ENCODE data around the gene LAMA2. TPM values are rescaled to one million over a fixed set of nuclear protein-coding genes. Genes with fewer than 3 reads are reported as not detected.
A peak's percentile ranks its signal among the peaks of the same experiment; 100 is the strongest.

Gene LAMA2
- total RNA-seq, 2 experiments from 2014 or later = 0.26 TPM; not detected in 1

GRCh38 chr6:129446272-129447197 lies 563.6 kb downstream of the LAMA2 start:
- no peak for ATAC-seq
- ChIA-PET CTCF (interaction anchor here (0.7 kb wide), 1 partner anchor 53 kb away, joined by 3 read pairs; no protein-coding TSS in a partner anchor), POLR2A (no interaction called here)
- Mint-ChIP-seq H3K36me3 (ENCODE audit: low read depth) (peaks cover 6% of the 10 kb centered on the region), H3K4me1 (ENCODE audit: low read depth) (peaks cover 37% of the 10 kb centered on the region), H3K4me3 (no peak overlapping the region), H3K9me3 (ENCODE audit: insufficient read depth) (no peaks in the 10 kb centered on the region), H3K27me3 (ENCODE audit: low read depth) (no peaks in the 10 kb centered on the region), H3K27ac (no peak overlapping the region)
- no peak for DNase-seq

GRCh38 chr6:129447198-129447565 lies 564.2 kb downstream of the LAMA2 start:
- Mint-ChIP-seq H3K4me1 (ENCODE audit: low read depth) (peaks cover 37% of the 10 kb centered on the region), H3K36me3 (ENCODE audit: low read depth) (peaks cover 6% of the 10 kb centered on the region), H3K27me3 (ENCODE audit: low read depth) (no peaks in the 10 kb centered on the region), H3K9me3 (ENCODE audit: insufficient read depth) (no peaks in the 10 kb centered on the region), H3K4me3 (no peak overlapping the region), H3K27ac (no peak overlapping the region)
- ChIA-PET POLR2A (no interaction called here), CTCF (interaction anchor here (0.7 to 0.8 kb wide), 2 partner anchors 47 to 52 kb away, joined by 3 to 4 read pairs; no protein-coding TSS in a partner anchor)
- DNase-seq (no peak), ATAC-seq (no peak)

GRCh38 chr6:129448965-129449364 lies 566.0 kb downstream of the LAMA2 start:
- peaks cover 43% of the 10 kb centered on the region for H3K4me1 Mint-ChIP-seq (ENCODE audit: low read depth)

GRCh38 chr6:129451187-129451586 lies 568.2 kb downstream of the LAMA2 start:
- no peak for DNase-seq
- peaks cover 26% of the 10 kb centered on the region for H3K4me1 Mint-ChIP-seq (ENCODE audit: low read depth)
- no peak overlapping the region for H3K27ac Mint-ChIP-seq
- POLR2A ChIA-PET = no interaction called here
- H3K4me3 Mint-ChIP-seq = no peak overlapping the region
- no peaks in the 10 kb centered on the region for H3K27me3 Mint-ChIP-seq (ENCODE audit: low read depth)
- no peak for ATAC-seq
- peaks cover 2% of the 10 kb centered on the region for H3K36me3 Mint-ChIP-seq (ENCODE audit: low read depth)
- H3K9me3 Mint-ChIP-seq (ENCODE audit: insufficient read depth) = peaks cover 5% of the 10 kb centered on the region
- CTCF ChIA-PET = no interaction called here

More at GRCh38 chr6:129448965-129449364, 566.0 kb downstream of the LAMA2 start:
- peaks cover 5% of the 10 kb centered on the region for H3K9me3 Mint-ChIP-seq (ENCODE audit: insufficient read depth)
- ATAC-seq (peak; percentile 62), DNase-seq (no peak)
- ChIA-PET POLR2A (no interaction called here), CTCF (no interaction called here)
- H3K27ac Mint-ChIP-seq = no peak overlapping the region
- no peaks in the 10 kb centered on the region for H3K27me3 Mint-ChIP-seq (ENCODE audit: low read depth)
- H3K36me3 Mint-ChIP-seq (ENCODE audit: low read depth) = peaks cover 6% of the 10 kb centered on the region
- no peak overlapping the region for H3K4me3 Mint-ChIP-seq

GRCh38 chr6:129453073-129453472 lies 570.1 kb downstream of the LAMA2 start:
- ATAC-seq (no peak), DNase-seq (no peak)
- Mint-ChIP-seq H3K9me3 (ENCODE audit: insufficient read depth) (peaks cover 5% of the 10 kb centered on the region), H3K4me1 (ENCODE audit: low read depth) (peaks cover 20% of the 10 kb centered on the region), H3K36me3 (ENCODE audit: low read depth) (peaks cover 2% of the 10 kb centered on the region), H3K27me3 (ENCODE audit: low read depth) (no peaks in the 10 kb centered on the region), H3K4me3 (no peak overlapping the region), H3K27ac (no peak overlapping the region)
- ChIA-PET CTCF (interaction anchor here (1.5 kb wide), 1 partner anchor 46 kb away, joined by 4 read pairs; no protein-coding TSS in a partner anchor), POLR2A (no interaction called here)

- H3K36me3 Mint-ChIP-seq (ENCODE audit: low read depth) = peaks cover 2% of the 10 kb centered on the region
- no peak for DNase-seq
- peaks cover 13% of the 10 kb centered on the region for H3K4me1 Mint-ChIP-seq (ENCODE audit: low read depth)
- POLR2A ChIA-PET = no interaction called here
- H3K27ac Mint-ChIP-seq = no peak overlapping the region
- no peaks in the 10 kb centered on the region for H3K27me3 Mint-ChIP-seq (ENCODE audit: low read depth)
- no peak for ATAC-seq
- CTCF ChIA-PET = interaction anchor here (1.5 to 2.1 kb wide), 2 partner anchors 35 to 45 kb away, joined by 4 to 6 read pairs; no protein-coding TSS in a partner anchor
- peaks cover 5% of the 10 kb centered on the region for H3K9me3 Mint-ChIP-seq (ENCODE audit: insufficient read depth)
- H3K4me3 Mint-ChIP-seq = no peak overlapping the region
Observed at GRCh38 chr6:129454488-129454887, 571.5 kb downstream of the LAMA2 start.

- peaks cover 2% of the 10 kb centered on the region for H3K36me3 Mint-ChIP-seq (ENCODE audit: low read depth)
- ATAC-seq (no peak), DNase-seq (no peak)
- POLR2A ChIA-PET = interaction anchor here (0.5 kb wide), 1 partner anchor 1052 kb away, joined by 3 read pairs; no protein-coding TSS in a partner anchor
- H3K27me3 Mint-ChIP-seq (ENCODE audit: low read depth) = no peaks in the 10 kb centered on the region
- H3K9me3 Mint-ChIP-seq (ENCODE audit: insufficient read depth) = peaks cover 5% of the 10 kb centered on the region
- CTCF ChIA-PET = interaction anchor here (2.1 kb wide), 1 partner anchor 35 kb away, joined by 6 read pairs; no protein-coding TSS in a partner anchor
- H3K4me1 Mint-ChIP-seq (ENCODE audit: low read depth) = peaks cover 11% of the 10 kb centered on the region
- H3K4me3 Mint-ChIP-seq = no peak overlapping the region
- no peak overlapping the region for H3K27ac Mint-ChIP-seq
Observed at GRCh38 chr6:129455126-129455769, 572.3 kb downstream of the LAMA2 start.

GRCh38 chr6:129460221-129460620 lies 577.3 kb downstream of the LAMA2 start:
- Mint-ChIP-seq H3K9me3 (ENCODE audit: insufficient read depth) (no peaks in the 10 kb centered on the region), H3K27me3 (ENCODE audit: low read depth) (no peaks in the 10 kb centered on the region), H3K27ac (no peak overlapping the region), H3K4me3 (no peak overlapping the region), H3K4me1 (ENCODE audit: low read depth) (no peaks in the 10 kb centered on the region), H3K36me3 (ENCODE audit: low read depth) (no peaks in the 10 kb centered on the region)
- DNase-seq = no peak
- POLR2A ChIA-PET = no interaction called here
- CTCF ChIA-PET = no interaction called here
- no peak for ATAC-seq

- H3K4me3 Mint-ChIP-seq = no peak overlapping the region
- no peaks in the 10 kb centered on the region for H3K36me3 Mint-ChIP-seq (ENCODE audit: low read depth)
- H3K4me1 Mint-ChIP-seq (ENCODE audit: low read depth) = no peaks in the 10 kb centered on the region
- no peak overlapping the region for H3K27ac Mint-ChIP-seq
- DNase-seq (no peak), ATAC-seq (no peak)
- no peaks in the 10 kb centered on the region for H3K9me3 Mint-ChIP-seq (ENCODE audit: insufficient read depth)
- POLR2A ChIA-PET = no interaction called here
- CTCF ChIA-PET = no interaction called here
- H3K27me3 Mint-ChIP-seq (ENCODE audit: low read depth) = no peaks in the 10 kb centered on the region
Observed at GRCh38 chr6:129469070-129469662, 586.2 kb downstream of the LAMA2 start.

- ChIA-PET POLR2A (no interaction called here), CTCF (no interaction called here)
- H3K36me3 Mint-ChIP-seq (ENCODE audit: low read depth) = no peaks in the 10 kb centered on the region
- no peaks in the 10 kb centered on the region for H3K9me3 Mint-ChIP-seq (ENCODE audit: insufficient read depth)
- H3K4me3 Mint-ChIP-seq = no peak overlapping the region
- H3K27ac Mint-ChIP-seq = no peak overlapping the region
- ATAC-seq = no peak
- H3K27me3 Mint-ChIP-seq (ENCODE audit: low read depth) = no peaks in the 10 kb centered on the region
- H3K4me1 Mint-ChIP-seq (ENCODE audit: low read depth) = no peaks in the 10 kb centered on the region
- DNase-seq = no peak
Observed at GRCh38 chr6:129472239-129472638, 589.3 kb downstream of the LAMA2 start.

- no peak overlapping the region for H3K27ac Mint-ChIP-seq
- H3K36me3 Mint-ChIP-seq (ENCODE audit: low read depth) = no peaks in the 10 kb centered on the region
- CTCF ChIA-PET = interaction anchor here (1.4 kb wide), 1 partner anchor 24 kb away, joined by 3 read pairs; no protein-coding TSS in a partner anchor
- DNase-seq (no peak), ATAC-seq (no peak)
- H3K4me3 Mint-ChIP-seq = no peak overlapping the region
- H3K27me3 Mint-ChIP-seq (ENCODE audit: low read depth) = no peaks in the 10 kb centered on the region
- H3K4me1 Mint-ChIP-seq (ENCODE audit: low read depth) = no peaks in the 10 kb centered on the region
- H3K9me3 Mint-ChIP-seq (ENCODE audit: insufficient read depth) = no peaks in the 10 kb centered on the region
- POLR2A ChIA-PET = no interaction called here
Observed at GRCh38 chr6:129473546-129473945, 590.6 kb downstream of the LAMA2 start.

Measured in activated CD8-positive, alpha-beta T cell treated with anti-CD3 and anti-CD28 coated beads, Interleukin-2, amount 10 ng/mL, durations not matched to agents 7 days and 5 days (primary cell).